B cell (primary cell): ENCODE data around the gene FUNDC1. TPM values are rescaled to one million over a fixed set of nuclear protein-coding genes. Genes with fewer than 3 reads are reported as not detected.

ENCODE experiments used
- ATAC-seq: fragments of 200-7000 bp; cut with Tn5 transposase; one replicate; pipeline ENCODE4 v1.10.0; 2021; ENCODE audit warnings: low read depth, mild to moderate bottlenecking, moderate number of reproducible peaks, moderate library complexity
- CTCF ChIA-PET: fragments of 350-600 bp; sonication (Branson Sonifier 250); formaldehyde crosslinking; loops from one replicate; lab custom pipeline; 2021; ENCODE audit warnings: antibody characterized with exemption, inconsistent platforms; lab: Charles Lee
- POLR2A ChIA-PET: fragments of 350-600 bp; sonication (Branson Sonifier 250); formaldehyde crosslinking; loops from one replicate; lab custom pipeline; 2021; ENCODE audit warnings: antibody characterized with exemption; lab: Charles Lee
- DNase-seq: peaks from one replicate; pipeline ENCODE4 v3.0.0; 2013
- H2AFZ ChIP-seq: 2 replicates; pipeline ENCODE4 v1.6.1; 2012; ENCODE audit warnings: mild to moderate bottlenecking, low read depth, low read length; ENCODE audit not compliant: insufficient read depth, poor library complexity, severe bottlenecking
- H3K27ac ChIP-seq, 2 donors: 1 replicate in 1 of 2; 2 replicates in 1 of 2; pipeline ENCODE4 v1.5.1; 2012 to 2013; ENCODE audit warnings: low read length in 2 of 2, mild to moderate bottlenecking in 2 of 2, moderate library complexity in 1 of 2
- H3K27me3 ChIP-seq, 4 experiments: fragments of 200-600 bp in 1 of 4; sonication (generic) in 1 of 4; replicated peaks in 1 of 4; 1 replicate in 2 of 4; 2 replicates in 2 of 4; pipeline versions ENCODE4 v1.6.1 to v1.7.0; 2013 to 2016; ENCODE audit warnings: low read length in 3 of 4, mild to moderate bottlenecking in 2 of 4, mixed read lengths in 1 of 4, moderate library complexity in 1 of 4; ENCODE audit not compliant: insufficient read depth in 4 of 4, control insufficient read depth in 3 of 4; ENCODE audit errors: control extremely low read depth in 1 of 4
- H3K36me3 ChIP-seq, 2 experiments: replicated peaks in 1 of 2; 1 replicate in 1 of 2; 2 replicates in 1 of 2; pipeline versions ENCODE4 v1.6.1 to v1.7.1; 2013; ENCODE audit warnings: low read length in 1 of 2; ENCODE audit not compliant: insufficient read depth in 2 of 2, control insufficient read depth in 1 of 2; ENCODE audit errors: control extremely low read depth in 1 of 2, extremely low read depth in 1 of 2
- H3K4me1 ChIP-seq, 2 donors: fragments of 200-600 bp in 1 of 2; sonication (generic) in 1 of 2; 1 replicate in 1 of 2; 2 replicates in 1 of 2; pipeline versions ENCODE4 v1.5.1 to v1.6.1; 2013 to 2017; ENCODE audit warnings: low read length in 2 of 2; ENCODE audit not compliant: control insufficient read depth in 2 of 2, insufficient read depth in 2 of 2
- H3K4me2 ChIP-seq: replicated peaks from 2 replicates; pipeline ENCODE3; 2012; ENCODE audit warnings: mild to moderate bottlenecking, low read depth, low read length; ENCODE audit not compliant: poor library complexity, severe bottlenecking
- H3K4me3 ChIP-seq, 5 experiments: fragments of 200-600 bp in 1 of 5; sonication (generic) in 1 of 5; 1 replicate in 3 of 5; 2 replicates in 2 of 5; pipeline versions ENCODE4 v1.5.1 to v1.7.0; 2011 to 2016; ENCODE audit warnings: low read length in 4 of 5, mild to moderate bottlenecking in 4 of 5, low read depth in 2 of 5, control low read depth in 1 of 5, moderate library complexity in 1 of 5; ENCODE audit not compliant: insufficient read depth in 1 of 5; ENCODE audit errors: control extremely low read depth in 1 of 5, extremely low read depth in 1 of 5
- H3K79me2 ChIP-seq: fragments of 200-600 bp; sonication (generic); one replicate; pipeline ENCODE4 v1.6.0; 2016; ENCODE audit warnings: low read length; ENCODE audit not compliant: control insufficient read depth, insufficient read depth
- H3K9ac ChIP-seq: fragments of 200-600 bp; sonication (generic); 2 replicates; pipeline ENCODE4 v1.6.1; 2017; ENCODE audit warnings: mild to moderate bottlenecking, low read length, moderate library complexity
- H3K9me3 ChIP-seq, 3 donors: one replicate each; pipeline versions ENCODE4 v1.6.1 to v1.7.1; 2013; ENCODE audit warnings: low read length in 2 of 3; ENCODE audit not compliant: control insufficient read depth in 2 of 3, insufficient read depth in 1 of 3; ENCODE audit errors: control extremely low read depth in 1 of 3
- H4K20me1 ChIP-seq: 2 replicates; pipeline ENCODE4 v1.6.0; 2012; ENCODE audit warnings: mild to moderate bottlenecking, low read length; ENCODE audit not compliant: insufficient read depth, control insufficient read depth, poor library complexity, severe bottlenecking
- H3K27ac Mint-ChIP-seq: one replicate; pipeline ENCODE4 v1.8.0; 2021; ENCODE audit warnings: mixed read lengths
- H3K27me3 Mint-ChIP-seq: one replicate; pipeline ENCODE4 v1.8.0; 2021; ENCODE audit warnings: mixed read lengths
- H3K4me1 Mint-ChIP-seq: one replicate; pipeline ENCODE4 v1.8.0; 2021; ENCODE audit warnings: mixed read lengths
- H3K4me3 Mint-ChIP-seq: one replicate; pipeline ENCODE4 v1.8.0; 2021; ENCODE audit warnings: mixed read lengths
- H3K9me3 Mint-ChIP-seq: one replicate; pipeline ENCODE4 v1.8.0; 2022; ENCODE audit warnings: mixed read lengths; ENCODE audit not compliant: insufficient read depth
- CTCF ChIP-seq: fragments of 200-600 bp; IDR thresholded peaks from one replicate; pipeline ENCODE4 v1.8.0; 2022; ENCODE audit warnings: antibody characterized with exemption, mild to moderate bottlenecking
- EZH2 ChIP-seq: IDR thresholded peaks from 2 replicates; pipeline ENCODE4 v1.6.1; 2012; ENCODE audit warnings: borderline replicate concordance, low read depth, mild to moderate bottlenecking, moderate library complexity, low read length; ENCODE audit not compliant: insufficient read depth, poor library complexity, severe bottlenecking
- WGBS: methylation state at CpG from one replicate; pipeline ENCODE4 v1.1.5; 2013; ENCODE audit warnings: missing lambda C conversion rate; ENCODE audit not compliant: insufficient coverage; 5-methylcytosine and 5-hydroxymethylcytosine counted together
- intact Hi-C: fragments of 100-400 bp; cut with micrococcal nuclease; formaldehyde crosslinking; loops from one replicate; pipeline ENCODE4 v1.10.0; 2022
- polyA plus RNA-seq: library from polyadenylated mRNA; depleted of rRNA; stranded (reverse); fragments of >200 nt; gene quantifications from 2 replicates; pipeline ENCODE4 v1.2.3, GENCODE V29; 2012
- total RNA-seq, 2 donors: library from RNA; stranded (reverse); fragments of 120-200 nt in 1 of 2; gene quantifications; 1 replicate in 1 of 2; 2 replicates in 1 of 2; pipeline versions ENCODE4 v1.2.3 to v1.2.4, GENCODE V29; 2013 to 2022

The FUNDC1 gene
- total and polyA plus RNA-seq, 2 donors (not counting 1 experiment from before 2014, with no cell fraction given), result 5.7 to 6.6 TPM

DNA sequence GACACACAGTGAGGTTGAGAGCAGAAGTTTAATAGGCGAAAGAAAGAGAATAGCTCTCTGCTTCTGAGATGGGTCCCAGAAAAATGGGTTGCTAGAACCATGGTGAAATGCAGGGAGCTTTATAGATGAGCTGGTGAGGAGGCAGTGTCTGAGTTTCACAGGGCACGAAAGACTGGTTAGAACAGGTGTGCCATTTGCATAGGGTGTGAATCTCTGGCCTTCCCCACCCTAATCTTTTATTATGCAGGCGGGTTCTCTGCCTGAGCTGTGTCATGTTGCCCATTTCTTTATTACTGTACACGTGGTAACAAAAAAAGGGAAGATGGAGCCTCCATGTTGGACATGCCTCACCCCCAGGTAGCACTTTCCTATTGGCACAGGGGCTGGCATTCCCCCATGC, 39.1 kb downstream of the FUNDC1 start:
- WGBS, result no CpG with 5 or more reads among the region's 4 CpGs
- Histone ChIP-seq H3K4me3 (no peak overlapping the region), H4K20me1 (no peaks in the 10 kb centered on the region), H3K36me3 (no peaks in the 10 kb centered on the region), H3K79me2 (no peaks in the 10 kb centered on the region), H3K4me1 (no peaks in the 10 kb centered on the region), H3K27me3 (no peaks in the 10 kb centered on the region), H3K27ac (no peak overlapping the region), H3K9ac (no peak overlapping the region), H3K4me2 (no peak overlapping the region), H3K9me3 (no peaks in the 10 kb centered on the region), H2AFZ (no peak overlapping the region)
- H3K27me3 Mint-ChIP-seq, result no peaks in the 10 kb centered on the region
- peaks cover 3% of the 10 kb centered on the region for H3K4me1 Mint-ChIP-seq
- no peak for DNase-seq
- H3K27ac Mint-ChIP-seq, result no peak overlapping the region
- CTCF ChIA-PET, result no interaction called here
- ATAC-seq, result no peak
- no peak for TF ChIP-seq CTCF
- TF ChIP-seq EZH2, result no peak
- no peaks in the 10 kb centered on the region for H3K9me3 Mint-ChIP-seq
- no peak overlapping the region for H3K4me3 Mint-ChIP-seq
- POLR2A ChIA-PET, result no interaction called here
- intact Hi-C loops, result no loop called here

- intact Hi-C loops, result no loop called here
- ATAC-seq, result no peak
- no peak overlapping the region for H3K4me3 ChIP-seq
- Mint-ChIP-seq H3K9me3 (no peaks in the 10 kb centered on the region), H3K4me1 (no peaks in the 10 kb centered on the region), H3K27me3 (peaks cover 5% of the 10 kb centered on the region), H3K4me3 (no peak overlapping the region), H3K27ac (no peak overlapping the region)
- no peak overlapping the region for H2AFZ ChIP-seq
- H3K4me1 ChIP-seq, result no peaks in the 10 kb centered on the region
- no peaks in the 10 kb centered on the region for H3K79me2 ChIP-seq
- H3K9ac ChIP-seq, result no peak overlapping the region
- TF ChIP-seq EZH2 (no peak), CTCF (no peak)
- CTCF ChIA-PET, result no interaction called here
- no peak overlapping the region for H3K4me2 ChIP-seq
- H3K9me3 ChIP-seq, result no peaks in the 10 kb centered on the region
- WGBS, result no CpG with 5 or more reads among the region's 1 CpG
- no peak overlapping the region for H3K27ac ChIP-seq
- no peak for DNase-seq
- no peaks in the 10 kb centered on the region for H3K36me3 ChIP-seq
- POLR2A ChIA-PET, result no interaction called here
- H4K20me1 ChIP-seq, result no peaks in the 10 kb centered on the region
- H3K27me3 ChIP-seq, result no peaks in the 10 kb centered on the region
These were observed 47.6 kb downstream of the FUNDC1 start for GRCh38 chrX:44495091-44495490.
